ENCODE data around the gene TWNK.
"Not testable (repeated sequence)": the region's sequence is repeated elsewhere in the genome, so short reads cannot be mapped to it uniquely, and the experiment has no call there.

TWNK gene

GRCh38 chr10:101021239-101021638 is 33.9 kb downstream of the TWNK start:
- ATAC-seq = no peak
- Mint-ChIP-seq H3K27me3 (peaks cover 36% of the 10 kb centered on the region), H3K4me3 (no peak overlapping the region), H3K36me3 (no peaks in the 10 kb centered on the region), H3K27ac (no peak overlapping the region), H3K4me1 (peaks cover 25% of the 10 kb centered on the region), H3K9me3 (no peaks in the 10 kb centered on the region)

GRCh38 chr10:101021692-101022251 is 34.4 kb downstream of the TWNK start:
- Mint-ChIP-seq H3K27me3 (peaks cover 31% of the 10 kb centered on the region), H3K4me1 (peaks cover 25% of the 10 kb centered on the region), H3K27ac (no peak overlapping the region), H3K4me3 (no peak overlapping the region), H3K9me3 (no peaks in the 10 kb centered on the region), H3K36me3 (no peaks in the 10 kb centered on the region)
- ATAC-seq = no peak

GRCh38 chr10:101022967-101023705 is 35.8 kb downstream of the TWNK start:
- H3K4me1 Mint-ChIP-seq = peaks cover 17% of the 10 kb centered on the region

GRCh38 chr10:101027106-101027720 is 39.9 kb downstream of the TWNK start:
- Mint-ChIP-seq H3K4me1 (peaks cover 15% of the 10 kb centered on the region), H3K36me3 (no peaks in the 10 kb centered on the region), H3K27me3 (peaks cover 33% of the 10 kb centered on the region), H3K4me3 (no peak overlapping the region), H3K27ac (no peak overlapping the region), H3K9me3 (no peaks in the 10 kb centered on the region)
- no peak for ATAC-seq

More at GRCh38 chr10:101022967-101023705, 35.8 kb downstream of the TWNK start:
- H3K36me3 Mint-ChIP-seq = no peaks in the 10 kb centered on the region
- no peak overlapping the region for H3K27ac Mint-ChIP-seq
- ATAC-seq = no peak
- H3K27me3 Mint-ChIP-seq = peaks cover 31% of the 10 kb centered on the region
- H3K4me3 Mint-ChIP-seq = no peak overlapping the region
- no peaks in the 10 kb centered on the region for H3K9me3 Mint-ChIP-seq

- H3K27me3 Mint-ChIP-seq = peaks cover 33% of the 10 kb centered on the region
- no peak overlapping the region for H3K4me3 Mint-ChIP-seq
- no peak overlapping the region for H3K27ac Mint-ChIP-seq
- ATAC-seq = no peak
- peaks cover 23% of the 10 kb centered on the region for H3K4me1 Mint-ChIP-seq
- no peaks in the 10 kb centered on the region for H3K9me3 Mint-ChIP-seq
- H3K36me3 Mint-ChIP-seq = no peaks in the 10 kb centered on the region
Observed at GRCh38 chr10:101028446-101029337, 41.3 kb downstream of the TWNK start.

- H3K27ac Mint-ChIP-seq = no peak overlapping the region
- no peaks in the 10 kb centered on the region for H3K9me3 Mint-ChIP-seq
- H3K4me1 Mint-ChIP-seq = peaks cover 23% of the 10 kb centered on the region
- H3K36me3 Mint-ChIP-seq = no peaks in the 10 kb centered on the region
- H3K27me3 Mint-ChIP-seq = peaks cover 33% of the 10 kb centered on the region
- no peak for ATAC-seq
- H3K4me3 Mint-ChIP-seq = no peak overlapping the region
Observed at GRCh38 chr10:101029520-101030295, 42.4 kb downstream of the TWNK start.

- H3K4me1 Mint-ChIP-seq = peaks cover 23% of the 10 kb centered on the region
- H3K27me3 Mint-ChIP-seq = peaks cover 33% of the 10 kb centered on the region
- H3K36me3 Mint-ChIP-seq = no peaks in the 10 kb centered on the region
- peak overlapping the region; percentile 90 for H3K4me3 Mint-ChIP-seq
- ATAC-seq = no peak
- no peaks in the 10 kb centered on the region for H3K9me3 Mint-ChIP-seq
- peak overlapping the region; percentile 63 for H3K27ac Mint-ChIP-seq
Observed at GRCh38 chr10:101030496-101031127, 43.3 kb downstream of the TWNK start.

- peak; percentile 95 for ATAC-seq
- H3K4me3 Mint-ChIP-seq = peak within 1 kb of the TSS; percentile 90
- H3K36me3 Mint-ChIP-seq = peaks cover 5% of the 10 kb centered on the region
- H3K9me3 Mint-ChIP-seq = no peaks in the 10 kb centered on the region
- peak within 1 kb of the TSS; percentile 63 for H3K27ac Mint-ChIP-seq
- H3K27me3 Mint-ChIP-seq = peaks cover 33% of the 10 kb centered on the region
- H3K4me1 Mint-ChIP-seq = peaks cover 23% of the 10 kb centered on the region
Observed at GRCh38 chr10:101031128-101031795, 43.9 kb downstream of the TWNK start, which contains the start of the genes PDZD7 and SFXN3. PDZD7 (minus strand) TSS chr10:101031129; CDS start chr10:101030219, 910 bp downstream. SFXN3 (plus strand) TSS chr10:101031234; CDS start chr10:101034695, 3,461 bp downstream.

- peaks cover 23% of the 10 kb centered on the region for H3K4me1 Mint-ChIP-seq
- peak overlapping the region; percentile 63 for H3K27ac Mint-ChIP-seq
- peak; percentile 71 for ATAC-seq
- H3K36me3 Mint-ChIP-seq = peaks cover 13% of the 10 kb centered on the region
- H3K9me3 Mint-ChIP-seq = no peaks in the 10 kb centered on the region
- peak overlapping the region; percentile 90 for H3K4me3 Mint-ChIP-seq
- peaks cover 30% of the 10 kb centered on the region for H3K27me3 Mint-ChIP-seq
Observed at GRCh38 chr10:101031796-101032636, 44.7 kb downstream of the TWNK start.

- Mint-ChIP-seq H3K36me3 (peaks cover 20% of the 10 kb centered on the region), H3K27me3 (peaks cover 23% of the 10 kb centered on the region), H3K4me1 (peaks cover 23% of the 10 kb centered on the region), H3K27ac (peak overlapping the region; percentile 63), H3K4me3 (peak overlapping the region; percentile 90), H3K9me3 (no peaks in the 10 kb centered on the region)
- peak; percentile 31 for ATAC-seq
Observed at GRCh38 chr10:101032637-101033224, 45.4 kb downstream of the TWNK start.

GRCh38 chr10:101033276-101033675 is 45.9 kb downstream of the TWNK start:
- peaks cover 17% of the 10 kb centered on the region for H3K27me3 Mint-ChIP-seq
- peaks cover 25% of the 10 kb centered on the region for H3K36me3 Mint-ChIP-seq
- H3K27ac Mint-ChIP-seq = peak overlapping the region; percentile 63
- no peak for ATAC-seq
- H3K9me3 Mint-ChIP-seq = no peaks in the 10 kb centered on the region
- no peak overlapping the region for H3K4me3 Mint-ChIP-seq
- peaks cover 23% of the 10 kb centered on the region for H3K4me1 Mint-ChIP-seq

- ATAC-seq, H3K4me3 Mint-ChIP-seq, H3K9me3 Mint-ChIP-seq, H3K27ac Mint-ChIP-seq, H3K27me3 Mint-ChIP-seq: not testable (repeated sequence)
- Mint-ChIP-seq H3K36me3 (peaks cover 29% of the 10 kb centered on the region), H3K4me1 (peaks cover 23% of the 10 kb centered on the region)
Observed at GRCh38 chr10:101034404-101034803, 47.1 kb downstream of the TWNK start.

Measured in stimulated activated memory B cell treated with anti-CD40 and anti-IgM and Interleukin-4, amounts not matched to agents 10 μg/mL and 1 μg/mL and 100 μg/mL, for 72 hours (primary cell).